HepG2 (cell line): ENCODE measurements around the gene OBP2A. TPM values are rescaled to one million over a fixed set of nuclear protein-coding genes. Genes with fewer than 3 reads are reported as not detected.
A peak's percentile ranks its signal among the peaks of the same experiment; 100 is the strongest.

Experiments
- ATAC-seq: fragments of 200-7000 bp; cut with Tn5 transposase; 3 replicates; pipeline ENCODE4 v1.9.1; 2020; ENCODE audit warnings: mild to moderate bottlenecking, moderate library complexity
- BruUV-seq: library from RNA; stranded (reverse); fragments of 400-500 nt; replicated peaks from 2 replicates; lab custom pipeline; 2021; lab: Mats Ljungman, UMichigan
- CTCF ChIA-PET: fragments of 300-600 bp; formaldehyde crosslinking; extraction: SDS; loops from one replicate; lab custom pipeline; 2021; ENCODE audit warnings: low total read pairs, inconsistent platforms, low intra/inter-chr PET ratio; lab: Yijun Ruan, JAX
- POLR2A ChIA-PET: fragments of 350-600 bp; sonication (Branson Sonifier 250); formaldehyde crosslinking; loops from one replicate; lab custom pipeline; 2020; ENCODE audit warnings: antibody characterized with exemption, inconsistent platforms; lab: Yijun Ruan, JAX
- DNase-seq: peaks from one replicate; pipeline ENCODE4 v3.0.0-alpha.2; 2015; ENCODE audit warnings: low spot score
- FAIRE-seq: peaks from 3 replicates; lab custom pipeline; 2011; peaks lifted over from hg19 to GRCh38; lab: Jason Lieb, UNC
- H2AFZ ChIP-seq: one replicate; pipeline ENCODE4 v1.6.1; 2011; ENCODE audit warnings: low read length, inconsistent platforms
- H3K27ac ChIP-seq: fragments of 300-600 bp; 3 replicates; pipeline ENCODE4 v1.8.0; 2011; ENCODE audit warnings: mixed run types, mild to moderate bottlenecking, mixed read lengths, low read length, inconsistent platforms; ENCODE audit not compliant: insufficient read depth; ENCODE audit errors: extremely low read length
- H3K27me3 ChIP-seq, 2 experiments: fragments of 200-600 bp in 1 of 2; 2 replicates in 1 of 2; 3 replicates in 1 of 2; pipeline versions ENCODE4 v1.6.0 to v1.8.0; 2011; ENCODE audit warnings: low read length in 2 of 2, mild to moderate bottlenecking in 2 of 2, moderate library complexity in 2 of 2, inconsistent platforms in 1 of 2; ENCODE audit not compliant: insufficient read depth in 2 of 2, control insufficient read depth in 1 of 2
- H3K36me3 ChIP-seq, 2 experiments: fragments of 200-600 bp in 1 of 2; replicated peaks in 1 of 2; 2 replicates in 1 of 2; 3 replicates in 1 of 2; pipeline versions ENCODE4 v1.5.1 to v1.8.0; 2011; ENCODE audit warnings: low read length in 2 of 2, inconsistent platforms in 1 of 2; ENCODE audit not compliant: insufficient read depth in 2 of 2, control insufficient read depth in 1 of 2
- H3K4me1 ChIP-seq: 2 replicates; pipeline ENCODE4 v1.5.1; 2012; ENCODE audit warnings: low read length, inconsistent platforms; ENCODE audit not compliant: insufficient read depth
- H3K4me2 ChIP-seq: 2 replicates; pipeline ENCODE4 v1.6.0; 2011; ENCODE audit warnings: low read depth, low read length, inconsistent platforms
- H3K4me3 ChIP-seq, 3 experiments: fragments of 200-600 bp in 1 of 3; sonication (generic), shearing (Covaris generic) in 1 of 3; replicated peaks in 1 of 3; 2 replicates each; pipeline ENCODE4 v1.5.1; 2011 to 2016; ENCODE audit warnings: low read length in 3 of 3, inconsistent platforms in 2 of 3, low read depth in 2 of 3, mild to moderate bottlenecking in 2 of 3, control low read depth in 1 of 3, mixed read lengths in 1 of 3; ENCODE audit not compliant: insufficient read depth in 1 of 3
- H3K79me2 ChIP-seq: one replicate; pipeline ENCODE4 v1.6.1; 2011; ENCODE audit warnings: low read length, inconsistent platforms; ENCODE audit not compliant: insufficient read depth
- H3K9ac ChIP-seq: 2 replicates; pipeline ENCODE4 v1.6.0; 2011; ENCODE audit warnings: mild to moderate bottlenecking, low read depth, low read length, inconsistent platforms; ENCODE audit not compliant: insufficient read depth
- H3K9me3 ChIP-seq: 2 replicates; pipeline ENCODE4 v1.5.1; 2012; ENCODE audit warnings: mild to moderate bottlenecking, low read length
- H4K20me1 ChIP-seq: 2 replicates; pipeline ENCODE4 v1.6.0; 2011; ENCODE audit warnings: inconsistent platforms, mild to moderate bottlenecking, low read length, moderate library complexity; ENCODE audit not compliant: insufficient read depth
- CCDC6 ChIP-seq: sonication (generic); formaldehyde crosslinking; IDR thresholded peaks from 2 replicates; pipeline ENCODE4 v1.8.1; 2022; ENCODE audit warnings: mild to moderate bottlenecking, missing genetic modification reagents, moderate library complexity
- EED ChIP-seq: sonication (generic); formaldehyde crosslinking; IDR thresholded peaks from 2 replicates; pipeline ENCODE4 v1.5.0; 2020; ENCODE audit warnings: mild to moderate bottlenecking, missing genetic modification reagents
- HMGXB4 ChIP-seq, 2 experiments: sonication (generic) in 1 of 2; formaldehyde crosslinking in 1 of 2; IDR thresholded peaks; 2 replicates each; pipeline versions ENCODE4 v1.4.0 to v1.6.1; 2018 to 2020; ENCODE audit warnings: missing genetic modification reagents in 2 of 2, borderline replicate concordance in 1 of 2, low read depth in 1 of 2, mild to moderate bottlenecking in 1 of 2, missing biosample characterization in 1 of 2
- MED8 ChIP-seq: sonication (generic); formaldehyde crosslinking; IDR thresholded peaks from 2 replicates; pipeline ENCODE4 v1.8.1; 2023; ENCODE audit warnings: mild to moderate bottlenecking, missing genetic modification reagents; ENCODE audit not compliant: insufficient replicate concordance
- NAIF1 ChIP-seq: sonication (generic); formaldehyde crosslinking; IDR thresholded peaks from 2 replicates; pipeline ENCODE4 v1.5.0; 2020; ENCODE audit warnings: mild to moderate bottlenecking, missing genetic modification reagents, borderline replicate concordance
- SP1 ChIP-seq, 2 experiments: fragments of 450-650 bp in 1 of 2; sonication (generic) in 1 of 2; formaldehyde crosslinking in 1 of 2; IDR thresholded peaks; 2 replicates each; pipeline versions ENCODE4 v1.4.0 to v1.6.1; 2016 to 2020; ENCODE audit warnings: missing genetic modification reagents in 1 of 2
- SP5 ChIP-seq: IDR thresholded peaks from 2 replicates; pipeline ENCODE4 v1.6.1; 2016; ENCODE audit warnings: low read depth, borderline replicate concordance
- ZBTB33 ChIP-seq: sonication (generic); formaldehyde crosslinking; IDR thresholded peaks from 2 replicates; pipeline ENCODE4 v1.4.0; 2020; ENCODE audit warnings: missing genetic modification reagents
- ZNF737 ChIP-seq: sonication (generic); formaldehyde crosslinking; IDR thresholded peaks from 2 replicates; pipeline ENCODE4 v1.5.0; 2020; ENCODE audit warnings: missing genetic modification reagents, mild to moderate bottlenecking, borderline replicate concordance
- ZNF747 ChIP-seq: sonication (generic); formaldehyde crosslinking; IDR thresholded peaks from 2 replicates; pipeline ENCODE4 v1.8.1; 2023; ENCODE audit warnings: missing genetic modification reagents, mild to moderate bottlenecking, borderline replicate concordance
- ZNF768 ChIP-seq: sonication (generic); formaldehyde crosslinking; IDR thresholded peaks from 2 replicates; pipeline ENCODE4 v1.4.0; 2020; ENCODE audit warnings: missing genetic modification reagents
- ZSCAN31 ChIP-seq: sonication (generic); formaldehyde crosslinking; IDR thresholded peaks from 2 replicates; pipeline ENCODE4 v1.5.0; 2020; ENCODE audit warnings: low read depth, mild to moderate bottlenecking, missing genetic modification reagents
- WGBS: methylation state at CpG from one replicate; pipeline ENCODE4 v1.1.6; 2017; ENCODE audit warnings: low lambda C conversion rate; 5-methylcytosine and 5-hydroxymethylcytosine counted together
- in situ Hi-C: cut with HindIII; loops from 2 replicates; pipeline ENCODE4 v1.10.0; 2017; ENCODE audit warnings: low pct_unique_long_range_greater_than_20kb; ENCODE audit not compliant: extremely low pct_ligation_motif_present
- intact Hi-C: fragments of 100-400 bp; cut with micrococcal nuclease; formaldehyde crosslinking; loops from one replicate; pipeline ENCODE4 v1.10.0; 2022; ENCODE audit not compliant: unreplicated experiment
- polyA plus RNA-seq, 8 experiments: library from polyadenylated mRNA; depleted of rRNA in 3 of 8; stranded (reverse) in 7 of 8; unstranded in 1 of 8; fragments of >200 nt; fragmentation: Illumina TruSeq in 4 of 8; extraction: Trizol in 4 of 8; gene quantifications; 2 replicates each; pipeline versions ENCODE4 v1.2.1 to v1.2.3, GENCODE V29; 2011 to 2016; ENCODE audit warnings: low read depth in 4 of 8, missing spikeins in 1 of 8, mixed read lengths in 1 of 8; ENCODE audit not compliant: insufficient read depth in 1 of 8
- total RNA-seq, 5 experiments: library from RNA; depleted of rRNA; stranded (reverse); fragments of >200 nt; fragmentation: Illumina TruSeq; extraction: Trizol; gene quantifications; 2 replicates each; pipeline ENCODE4 v1.2.3, GENCODE V29; 2016; ENCODE audit warnings: low read depth in 1 of 5
- TF ChIP-seq, protein P1 (sequence below): IDR thresholded peaks from 2 replicates; pipeline ENCODE4 v1.6.1; 2016; ENCODE audit warnings: mild to moderate bottlenecking

The OBP2A gene
- total and polyA plus RNA-seq, 2 of the 13 experiments (the other 11 are each of a cell fraction or from before 2014, with no cell fraction given), result 0.32 TPM; not detected in 1

DNA sequence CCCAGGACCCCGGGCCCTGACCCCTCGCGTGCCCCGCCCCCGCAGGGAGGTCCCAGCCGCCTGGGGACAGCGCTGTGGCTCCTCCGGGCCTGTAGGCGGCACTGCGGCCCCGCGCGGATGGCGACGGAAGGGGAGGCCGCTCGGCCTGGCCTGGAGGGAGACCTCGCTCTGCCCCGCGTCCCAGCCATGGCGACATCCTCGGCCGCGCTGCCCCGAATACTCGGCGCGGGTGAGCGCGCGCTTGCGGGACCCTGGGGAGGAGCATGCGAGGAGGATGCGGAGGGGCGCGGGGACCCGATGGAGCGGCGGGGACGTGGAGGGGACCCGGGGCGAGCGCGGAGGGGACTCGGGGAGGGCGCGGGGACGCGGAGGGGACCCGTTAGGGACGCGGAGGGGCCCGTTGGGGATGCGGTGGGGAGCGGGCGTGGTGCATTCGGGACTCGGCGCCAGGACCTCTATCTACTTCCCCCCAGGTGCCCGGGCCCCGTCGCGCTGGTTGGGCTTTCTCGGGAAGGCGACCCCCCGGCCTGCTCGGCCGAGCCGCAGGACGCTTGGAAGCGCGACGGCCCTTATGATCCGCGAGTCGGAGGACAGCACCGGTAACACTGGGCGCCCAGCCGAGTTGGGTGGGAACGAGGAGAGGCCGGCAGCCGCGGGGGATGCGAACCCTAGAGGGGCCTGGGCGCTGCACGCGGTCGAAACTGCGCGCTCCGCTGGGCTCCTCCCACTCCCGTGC, 45.2 kb upstream of the OBP2A start, which contains the start of gene MRPS2:
Gene MRPS2 (plus strand): TSS at position 158 of the 736 bp plus-strand sequence. CDS start 29 bp downstream, at position 187.
- no peaks in the 10 kb centered on the region for H3K9me3 ChIP-seq
- peaks cover 13 to 26% of the 10 kb centered on the region in 2 experiments for H3K36me3 ChIP-seq
- H3K27ac ChIP-seq, result peak within 1 kb of the TSS; percentile 67
- 5% methylated on average over 4 of the region's 92 CpGs for WGBS
- FAIRE-seq (peak; percentile 60), DNase-seq (peak; percentile 78), ATAC-seq (peak; percentile 92)
- peaks cover 10% of the 10 kb centered on the region for H3K79me2 ChIP-seq
- no peaks in the 10 kb centered on the region for H3K27me3 ChIP-seq
- CTCF ChIA-PET, result no interaction called here
- peaks cover 16% of the 10 kb centered on the region for H4K20me1 ChIP-seq
- H3K4me1 ChIP-seq, result peaks cover 24% of the 10 kb centered on the region
- H2AFZ ChIP-seq, result no peak within 1 kb of the TSS
- H3K9ac ChIP-seq, result peak within 1 kb of the TSS; percentile 89
- in situ Hi-C loops, result no loop called here
- H3K4me2 ChIP-seq, result peak within 1 kb of the TSS; percentile 99
- POLR2A ChIA-PET, result interaction anchor here (1.1 to 2.3 kb wide), 2 partner anchors 10 to 20 kb away, joined by 6 to 12 read pairs; no protein-coding TSS in a partner anchor
- intact Hi-C loops, result loop anchor here (2.0 kb wide), 1 partner anchor 20 kb away; no protein-coding TSS in a partner anchor
- H3K4me3 ChIP-seq, result peak within 1 kb of the TSS; percentile 80 to 96 (median 92)
- BruUV-seq, result no TSS peak
- TF ChIP-seq ZSCAN31 (peak; percentile 95), SP1 (IDR thresholded peaks at IDR 0.05) (no peak), SP1 (CRISPR knock-in tag; IDR thresholded peaks at IDR 0.05) (peak; percentile 81), NAIF1 (CRISPR knock-in tag) (no peak), ZNF768 (CRISPR knock-in tag) (peak; percentile 73), HMGXB4 (CRISPR knock-in tag; IDR thresholded peaks at IDR 0.05; ENCODE audit: borderline replicate concordance in 1 of 2, low read depth in 1 of 2) (peak; percentile 99 to 100), EED (peak; percentile 79), CCDC6 (peak; percentile 82), ZBTB33 (CRISPR knock-in tag) (peak; percentile 77), MED8 (CRISPR knock-in tag) (peak; percentile 81), ZNF737 (peak; percentile 83; the same call in 1 of the 2 replicates), SP5 (CRISPR knock-in tag) (peak; percentile 89), ZNF747 (peak; percentile 76)
- TF ChIP-seq, protein P1, sequence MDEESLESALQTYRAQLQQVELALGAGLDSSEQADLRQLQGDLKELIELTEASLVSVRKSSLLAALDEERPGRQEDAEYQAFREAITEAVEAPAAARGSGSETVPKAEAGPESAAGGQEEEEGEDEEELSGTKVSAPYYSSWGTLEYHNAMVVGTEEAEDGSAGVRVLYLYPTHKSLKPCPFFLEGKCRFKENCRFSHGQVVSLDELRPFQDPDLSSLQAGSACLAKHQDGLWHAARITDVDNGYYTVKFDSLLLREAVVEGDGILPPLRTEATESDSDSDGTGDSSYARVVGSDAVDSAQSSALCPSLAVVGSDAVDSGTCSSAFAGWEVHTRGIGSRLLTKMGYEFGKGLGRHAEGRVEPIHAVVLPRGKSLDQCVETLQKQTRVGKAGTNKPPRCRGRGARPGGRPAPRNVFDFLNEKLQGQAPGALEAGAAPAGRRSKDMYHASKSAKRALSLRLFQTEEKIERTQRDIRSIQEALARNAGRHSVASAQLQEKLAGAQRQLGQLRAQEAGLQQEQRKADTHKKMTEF, result peak; percentile 89; the same call in 1 of the 2 replicates
